A549 treated with CORT108297 at 1 μM for 4 hours (cell line): ENCODE results near the gene WFIKKN2. TPM values are rescaled to one million over a fixed set of nuclear protein-coding genes. Genes with fewer than 3 reads are reported as not detected.

ENCODE experiments used
- total RNA-seq: library from RNA; stranded (reverse); fragments of 200-300 nt; extraction: Qiagen RNA extraction; gene quantifications from 5 replicates; pipeline ENCODE4 v1.2.3, GENCODE V29; 2022

The WFIKKN2 gene, protein sequence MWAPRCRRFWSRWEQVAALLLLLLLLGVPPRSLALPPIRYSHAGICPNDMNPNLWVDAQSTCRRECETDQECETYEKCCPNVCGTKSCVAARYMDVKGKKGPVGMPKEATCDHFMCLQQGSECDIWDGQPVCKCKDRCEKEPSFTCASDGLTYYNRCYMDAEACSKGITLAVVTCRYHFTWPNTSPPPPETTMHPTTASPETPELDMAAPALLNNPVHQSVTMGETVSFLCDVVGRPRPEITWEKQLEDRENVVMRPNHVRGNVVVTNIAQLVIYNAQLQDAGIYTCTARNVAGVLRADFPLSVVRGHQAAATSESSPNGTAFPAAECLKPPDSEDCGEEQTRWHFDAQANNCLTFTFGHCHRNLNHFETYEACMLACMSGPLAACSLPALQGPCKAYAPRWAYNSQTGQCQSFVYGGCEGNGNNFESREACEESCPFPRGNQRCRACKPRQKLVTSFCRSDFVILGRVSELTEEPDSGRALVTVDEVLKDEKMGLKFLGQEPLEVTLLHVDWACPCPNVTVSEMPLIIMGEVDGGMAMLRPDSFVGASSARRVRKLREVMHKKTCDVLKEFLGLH
- 0.03 TPM in 1 of 5 replicates, not detected in the others for total RNA-seq

DNA sequence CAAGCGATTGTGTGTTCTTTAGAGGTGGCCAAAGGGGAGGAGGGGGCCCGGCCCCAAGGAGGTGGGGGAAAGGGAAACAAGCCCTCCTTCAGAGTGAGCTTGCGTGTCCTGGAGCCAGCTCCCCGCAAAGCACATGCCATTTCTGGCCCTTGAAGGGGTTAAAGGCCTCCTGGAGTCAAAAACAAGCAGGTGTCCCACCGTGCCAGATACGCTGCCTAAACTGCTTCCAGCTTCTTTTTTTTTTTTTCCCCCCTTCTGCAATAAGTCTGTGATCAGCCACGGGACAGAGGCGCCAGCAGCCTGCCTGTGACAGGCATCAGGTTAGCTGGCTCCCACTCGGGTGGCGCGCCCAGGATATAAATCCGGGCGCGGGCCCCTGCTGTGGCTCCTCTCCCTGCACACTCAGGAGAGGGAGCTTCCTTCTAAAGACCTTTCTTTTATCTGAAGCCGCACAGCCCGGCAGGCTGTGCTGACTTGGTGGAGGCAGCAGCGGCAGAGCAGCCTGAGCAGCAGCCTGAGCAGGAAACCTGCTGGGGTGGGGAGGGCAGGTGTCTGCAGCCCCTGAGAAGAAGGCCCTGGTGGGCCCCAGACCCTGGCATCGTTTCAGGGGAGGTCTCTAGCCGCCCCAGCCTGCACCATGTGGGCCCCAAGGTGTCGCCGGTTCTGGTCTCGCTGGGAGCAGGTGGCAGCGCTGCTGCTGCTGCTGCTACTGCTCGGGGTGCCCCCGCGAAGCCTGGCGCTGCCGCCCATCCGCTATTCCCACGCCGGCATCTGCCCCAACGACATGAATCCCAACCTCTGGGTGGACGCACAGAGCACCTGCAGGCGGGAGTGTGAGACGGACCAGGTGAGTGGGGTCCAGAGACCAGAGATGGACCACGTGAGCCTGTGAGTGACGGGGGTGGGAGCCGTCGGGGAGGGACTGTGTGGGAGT lies at the start of gene WFIKKN2:
WFIKKN2 (plus strand) TSS at position 286 of the 934 bp plus-strand sequence; CDS start at position 638, 352 bp downstream.

DNA sequence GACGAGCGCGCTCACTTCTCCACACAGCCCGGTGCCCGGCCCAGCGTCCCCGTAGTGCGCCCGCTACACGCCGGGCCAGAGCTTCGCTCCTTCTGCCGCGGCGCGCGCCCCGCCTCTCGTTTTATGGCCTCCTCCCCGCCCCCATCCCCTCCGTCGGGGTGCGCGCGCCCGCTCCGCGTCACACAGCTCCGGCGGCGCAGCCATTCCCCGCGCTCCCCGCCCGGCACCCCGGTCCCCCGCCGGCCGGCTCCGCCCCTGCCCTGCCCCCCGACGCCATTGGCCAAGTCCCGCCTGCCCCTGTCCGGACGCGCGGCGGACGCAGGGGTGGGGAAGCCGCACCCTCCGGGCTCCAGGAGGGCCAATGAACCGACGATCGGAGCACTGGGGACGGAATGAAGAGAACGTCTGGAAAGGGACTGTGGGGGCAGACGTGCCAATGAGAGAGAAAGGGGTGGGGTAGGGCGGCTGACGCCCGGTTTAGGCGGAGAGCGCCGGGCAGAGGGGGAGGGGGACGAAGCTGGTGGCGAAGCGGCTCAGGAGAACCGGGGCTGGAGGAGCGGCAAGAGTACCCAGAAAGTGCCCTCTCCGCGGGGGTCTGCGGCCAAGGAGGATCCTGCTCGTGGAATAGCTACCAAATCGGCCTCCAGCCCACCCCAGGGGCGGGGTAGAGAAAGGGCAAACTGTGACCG lies 31.0 kb downstream of the WFIKKN2 start, which contains the start of gene TOB1:
TOB1 (minus strand) TSS at position 94 of the 689 bp plus-strand sequence. CDS start 2,337 bp downstream, outside the sequence.

Other genes with a start within 250 kb of the WFIKKN2 start
- gene ABCC3, start 200.7 kb upstream of the WFIKKN2 start, total RNA-seq: 118 to 153 TPM (median 145 TPM) in 5 replicates
- 44.1 to 49.4 TPM (median 46.6 TPM) in 5 replicates for gene ANKRD40, start 127.7 kb upstream of the WFIKKN2 start, total RNA-seq
- 62.9 to 117 TPM (median 86.6 TPM) in 5 replicates for gene LUC7L3, start 116.0 kb upstream of the WFIKKN2 start, total RNA-seq
- not detected in 5 replicates for gene ANKRD40CL, start 68.1 kb upstream of the WFIKKN2 start, total RNA-seq
- 81.2 to 104 TPM (median 85.2 TPM) in 5 replicates for gene TOB1, start 30.8 kb downstream of the WFIKKN2 start, total RNA-seq